Islet of Langerhans (tissue), 1 donor: ENCODE results near the gene PPP1R3C.
A peak's percentile ranks its signal among the peaks of the same experiment; 100 is the strongest.

Source experiments
- FAIRE-seq: peaks from one replicate; lab custom pipeline; 2011; peaks lifted over from hg19 to GRCh38; lab: Jason Lieb, UNC

The PPP1R3C gene

GRCh38 chr10:91598211-91598977 lies 34.5 kb downstream of the PPP1R3C start:
- no peak for FAIRE-seq

- peak; percentile 55 for FAIRE-seq
Measured at GRCh38 chr10:91597197-91597881, 35.5 kb downstream of the PPP1R3C start.

- FAIRE-seq, result no peak
Measured at GRCh38 chr10:91596825-91597196, 36.1 kb downstream of the PPP1R3C start.

GRCh38 chr10:91593834-91594233 lies 39.0 kb downstream of the PPP1R3C start:
- no peak for FAIRE-seq

- FAIRE-seq, result no peak
Measured at GRCh38 chr10:91593366-91593765, 39.5 kb downstream of the PPP1R3C start.

GRCh38 chr10:91592266-91592975 lies 40.5 kb downstream of the PPP1R3C start:
- FAIRE-seq, result peak; percentile 24

GRCh38 chr10:91591797-91592174 lies 41.1 kb downstream of the PPP1R3C start:
- FAIRE-seq, result no peak

- peak; percentile 76 for FAIRE-seq
Measured at GRCh38 chr10:91590904-91591796, 41.7 kb downstream of the PPP1R3C start.

- no peak for FAIRE-seq
Measured at GRCh38 chr10:91590142-91590903, 42.5 kb downstream of the PPP1R3C start.

- FAIRE-seq, result no peak
Measured at GRCh38 chr10:91589658-91590035, 43.2 kb downstream of the PPP1R3C start.

- no peak for FAIRE-seq
Measured at GRCh38 chr10:91589015-91589657, 43.7 kb downstream of the PPP1R3C start.

GRCh38 chr10:91587710-91588638 lies 44.9 kb downstream of the PPP1R3C start:
- no peak for FAIRE-seq

GRCh38 chr10:91582153-91582554 lies 50.7 kb downstream of the PPP1R3C start:
- FAIRE-seq, result no peak

GRCh38 chr10:91579329-91579985 lies 53.4 kb downstream of the PPP1R3C start:
- FAIRE-seq, result no peak
